Choroid plexus epithelial cell (primary cell): ENCODE data around the gene TET1.
"Not testable (repeated sequence)": the region's sequence is repeated elsewhere in the genome, so short reads cannot be mapped to it uniquely, and the experiment has no call there.

Experiments
- DNase-seq: peaks from one replicate; pipeline ENCODE4 v3.0.0-alpha.2; 2010; ENCODE audit warnings: low read depth
- H3K4me3 ChIP-seq: 2 replicates; pipeline ENCODE4 v1.5.1; 2011; ENCODE audit warnings: low read depth, mild to moderate bottlenecking, control low read depth, low read length, moderate library complexity
- TF ChIP-seq, protein P1 (sequence below): conservative IDR thresholded peaks from 2 replicates; pipeline ENCODE4 v1.5.1; 2011; ENCODE audit warnings: low read depth, mild to moderate bottlenecking, control low read depth, inconsistent platforms, low read length, moderate library complexity

TET1 gene

DNA sequence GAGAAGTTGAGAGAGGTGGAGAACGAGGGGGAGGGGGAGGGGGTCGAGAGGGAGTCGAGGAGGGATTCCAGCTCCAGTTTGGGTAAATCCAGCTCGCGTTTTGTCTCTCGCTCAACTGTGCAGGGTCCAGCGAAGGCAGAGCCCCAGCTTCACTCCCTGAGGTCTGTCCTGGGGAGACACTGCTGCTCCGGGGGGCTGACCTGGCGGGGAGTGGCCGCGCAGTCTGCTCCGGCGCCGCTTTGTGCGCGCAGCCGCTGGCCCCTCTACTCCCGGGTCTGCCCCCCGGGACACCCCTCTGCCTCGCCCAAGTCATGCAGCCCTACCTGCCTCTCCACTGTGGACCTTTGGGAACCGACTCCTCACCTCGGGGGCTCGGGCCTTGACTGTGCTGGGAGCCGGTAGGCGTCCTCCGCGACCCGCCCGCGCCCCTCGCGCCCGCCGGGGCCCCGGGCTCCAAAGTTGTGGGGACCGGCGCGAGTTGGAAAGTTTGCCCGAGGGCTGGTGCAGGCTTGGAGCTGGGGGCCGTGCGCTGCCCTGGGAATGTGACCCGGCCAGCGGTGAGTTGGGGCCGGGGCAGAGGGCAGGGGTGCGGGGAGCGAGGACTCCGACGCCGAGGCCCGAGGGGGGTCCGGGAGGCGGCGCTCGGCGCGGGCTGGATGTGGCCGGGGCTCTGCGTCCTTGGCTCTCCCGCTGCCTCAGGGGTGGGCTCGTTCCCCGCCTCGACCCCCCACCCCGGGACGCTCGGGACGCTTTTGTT is at the start of gene TET1:
TET1 (plus strand) TSS at position 152 of the 757 bp plus-strand sequence. CDS start 12,002 bp downstream, outside the sequence.
- TF ChIP-seq, protein P1, sequence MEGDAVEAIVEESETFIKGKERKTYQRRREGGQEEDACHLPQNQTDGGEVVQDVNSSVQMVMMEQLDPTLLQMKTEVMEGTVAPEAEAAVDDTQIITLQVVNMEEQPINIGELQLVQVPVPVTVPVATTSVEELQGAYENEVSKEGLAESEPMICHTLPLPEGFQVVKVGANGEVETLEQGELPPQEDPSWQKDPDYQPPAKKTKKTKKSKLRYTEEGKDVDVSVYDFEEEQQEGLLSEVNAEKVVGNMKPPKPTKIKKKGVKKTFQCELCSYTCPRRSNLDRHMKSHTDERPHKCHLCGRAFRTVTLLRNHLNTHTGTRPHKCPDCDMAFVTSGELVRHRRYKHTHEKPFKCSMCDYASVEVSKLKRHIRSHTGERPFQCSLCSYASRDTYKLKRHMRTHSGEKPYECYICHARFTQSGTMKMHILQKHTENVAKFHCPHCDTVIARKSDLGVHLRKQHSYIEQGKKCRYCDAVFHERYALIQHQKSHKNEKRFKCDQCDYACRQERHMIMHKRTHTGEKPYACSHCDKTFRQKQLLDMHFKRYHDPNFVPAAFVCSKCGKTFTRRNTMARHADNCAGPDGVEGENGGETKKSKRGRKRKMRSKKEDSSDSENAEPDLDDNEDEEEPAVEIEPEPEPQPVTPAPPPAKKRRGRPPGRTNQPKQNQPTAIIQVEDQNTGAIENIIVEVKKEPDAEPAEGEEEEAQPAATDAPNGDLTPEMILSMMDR = no peak
- DNase-seq = peak; percentile 55
- H3K4me3 ChIP-seq = peak within 1 kb of the TSS; percentile 70

DNA sequence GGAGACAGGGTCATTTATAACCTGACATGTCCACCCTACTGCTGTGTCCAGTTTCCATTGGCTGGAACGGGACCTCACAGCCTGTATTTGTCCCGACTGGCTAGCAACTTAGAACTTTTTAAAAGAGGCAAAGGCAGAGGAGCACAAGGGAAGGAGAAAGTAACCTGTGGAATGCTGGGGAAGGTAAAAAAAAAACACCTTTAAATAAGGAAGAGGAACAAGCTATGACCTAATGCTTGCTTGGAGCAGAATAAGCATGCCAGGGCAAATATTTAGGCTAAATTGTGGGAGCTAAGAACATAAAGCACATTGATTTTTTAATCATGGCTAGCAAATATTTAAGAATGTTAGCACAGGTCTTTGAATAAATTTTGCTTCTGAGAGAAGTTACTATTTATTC is 43.9 kb upstream of the TET1 start:
- not testable (repeated sequence) for DNase-seq

DNA sequence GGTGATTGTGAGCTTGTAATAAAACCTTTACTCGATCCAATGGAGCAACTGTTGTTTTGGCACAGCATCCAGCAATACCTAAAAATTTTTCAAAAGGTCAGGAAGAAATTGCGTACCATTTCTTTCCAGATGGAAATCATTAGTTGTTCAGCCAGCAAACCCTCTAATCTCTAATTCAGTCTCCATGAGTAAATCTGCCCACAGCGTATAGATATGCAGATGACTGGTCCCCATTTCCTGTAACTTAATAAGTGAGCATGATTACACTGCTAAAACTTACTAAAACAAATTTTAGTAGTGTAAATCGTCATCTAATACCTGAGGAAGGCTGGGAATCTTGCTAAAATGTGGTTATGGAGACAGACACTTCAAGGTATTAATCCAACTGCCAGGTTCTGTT is 43.4 kb upstream of the TET1 start:
- TF ChIP-seq, protein P1 = no peak
- DNase-seq = peak; percentile 28
- H3K4me3 ChIP-seq = no peak overlapping the region

More for the DNA sequence above, 43.9 kb upstream of the TET1 start:
- H3K4me3 ChIP-seq = not testable (repeated sequence)

DNA sequence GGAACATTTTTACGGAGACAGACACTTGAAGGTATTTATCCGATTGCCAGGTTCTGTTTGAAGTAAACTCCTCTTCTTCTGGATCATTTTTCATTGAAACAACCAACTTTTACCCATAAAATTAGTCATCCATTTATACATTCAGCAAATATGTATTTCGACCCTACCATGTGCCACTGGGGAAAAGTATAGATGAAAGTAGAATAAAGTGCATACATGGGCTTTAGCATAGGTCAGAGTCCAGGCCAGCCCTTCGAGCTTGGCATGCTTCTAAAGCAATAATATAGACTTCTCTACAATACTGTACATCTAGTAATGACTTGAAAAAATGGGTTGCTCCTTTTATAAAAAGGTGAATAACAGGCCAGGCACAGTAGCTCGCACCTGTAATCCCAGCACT is 42.9 kb upstream of the TET1 start:
- no peak overlapping the region for H3K4me3 ChIP-seq
- no peak for DNase-seq
- TF ChIP-seq, protein P1 = no peak

DNA sequence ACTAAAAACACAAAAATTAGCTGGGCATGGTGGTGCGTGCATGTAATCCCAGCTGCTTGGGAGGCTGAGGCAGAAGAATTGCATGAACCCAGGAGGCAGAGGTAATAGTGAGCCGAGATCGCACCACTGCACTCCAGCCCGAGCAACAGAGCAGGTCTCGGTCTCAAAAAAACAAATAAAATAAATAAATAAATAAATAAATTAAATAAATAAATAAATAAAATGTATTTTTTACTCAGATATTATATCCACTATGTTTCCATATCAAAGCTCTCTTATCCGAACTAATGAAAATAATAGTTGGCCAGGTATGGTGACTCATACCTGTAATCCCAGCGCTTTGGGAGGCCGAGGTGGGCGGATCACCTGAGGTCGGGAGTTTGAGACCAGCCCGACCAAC is 41.5 kb upstream of the TET1 start:
- not testable (repeated sequence) for DNase-seq, H3K4me3 ChIP-seq

DNA sequence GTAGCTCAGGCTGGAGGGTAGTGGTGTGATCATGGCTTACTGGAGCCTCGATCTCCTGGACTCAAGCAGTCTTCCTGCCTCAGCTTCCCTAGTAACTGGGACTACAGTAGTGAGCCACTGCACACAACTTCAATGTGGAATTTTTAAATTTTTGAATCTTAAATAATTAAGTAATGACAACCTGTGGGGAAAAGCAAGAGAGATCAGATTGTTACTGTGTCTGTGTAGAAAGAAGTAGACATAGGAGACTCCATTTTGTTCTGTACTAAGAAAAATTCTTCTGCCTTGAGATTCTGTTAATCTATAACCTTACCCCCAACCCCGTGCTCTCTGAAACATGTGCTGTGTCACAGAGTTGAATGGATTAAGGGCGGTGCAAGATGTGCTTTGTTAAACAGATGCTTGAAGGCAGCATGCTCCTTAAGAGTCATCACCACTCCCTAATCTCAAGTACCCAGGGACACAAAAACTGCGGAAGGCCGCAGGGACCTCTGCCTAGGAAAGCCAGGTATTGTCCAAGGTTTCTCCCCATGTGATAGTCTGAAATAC is 34.6 kb upstream of the TET1 start:
- not testable (repeated sequence) for H3K4me3 ChIP-seq, DNase-seq

DNA sequence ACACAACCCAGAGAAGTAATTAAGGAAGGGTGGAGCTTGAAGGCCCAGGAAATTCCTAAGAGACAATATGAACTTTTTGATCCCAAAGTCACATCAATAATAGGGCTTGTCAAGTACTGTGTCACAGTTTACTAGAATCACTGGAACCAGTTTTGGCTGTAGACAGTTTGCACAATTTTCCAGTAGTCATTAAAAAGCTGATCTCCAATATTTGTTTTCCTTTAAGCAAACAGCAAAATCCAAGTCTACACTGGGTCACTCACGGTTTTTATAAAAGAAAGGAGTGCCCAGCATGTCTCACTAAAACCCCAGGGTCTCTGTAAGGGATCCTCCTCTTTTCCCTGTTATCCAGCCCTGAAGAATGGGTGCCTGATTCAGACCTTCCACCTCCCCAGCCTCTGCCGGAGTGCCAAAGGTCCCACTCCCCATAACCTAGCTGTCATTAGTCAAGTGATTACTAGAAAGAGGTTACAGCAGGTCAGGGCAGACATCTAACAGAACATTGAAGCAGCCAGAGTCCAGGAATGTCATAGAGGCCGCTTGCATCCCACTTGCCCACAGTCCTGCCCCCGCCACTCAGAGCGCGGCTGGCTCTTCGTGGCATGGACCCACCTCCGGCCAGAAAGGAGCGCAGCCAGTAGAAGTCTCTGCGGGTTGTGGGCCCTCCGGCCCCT is 33.4 kb upstream of the TET1 start:
- TF ChIP-seq, protein P1 = no peak
- DNase-seq = no peak
- H3K4me3 ChIP-seq = peak overlapping the region; percentile 71

DNA sequence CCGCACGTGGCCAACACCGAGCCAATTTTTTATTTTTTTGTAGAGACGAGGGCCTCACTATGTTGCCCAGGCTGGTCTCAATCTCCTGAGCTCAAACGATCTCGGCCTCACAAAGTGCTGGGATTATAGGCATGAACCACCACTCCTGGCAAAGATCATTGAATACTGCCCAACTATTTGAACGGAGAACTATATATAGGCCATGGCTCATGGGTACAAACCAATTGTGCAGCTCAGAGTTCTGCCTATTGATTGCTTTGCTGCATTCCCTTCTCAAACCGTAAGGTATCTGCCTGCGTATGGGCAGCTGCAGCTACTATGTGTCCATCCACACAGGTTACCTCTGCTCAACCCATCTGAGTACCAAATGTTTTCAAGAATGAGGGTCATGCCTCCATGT is 23.2 kb upstream of the TET1 start:
- no peak for DNase-seq
- TF ChIP-seq, protein P1 = no peak

More for the DNA sequence above, 23.2 kb upstream of the TET1 start:
- H3K4me3 ChIP-seq = no peak overlapping the region
